Muscle of arm (tissue), 12 donors: Measurements from ENCODE around the gene GSTA3. TPM values are rescaled to one million over a fixed set of nuclear protein-coding genes. Genes with fewer than 3 reads are reported as not detected.
"Not testable (repeated sequence)": the region's sequence is repeated elsewhere in the genome, so short reads cannot be mapped to it uniquely, and the experiment has no call there.

Experiments
- DNase-seq: peaks from one replicate; pipeline ENCODE4 v3.0.0-alpha.2; 2013
- polyA plus RNA-seq, 12 donors: library from polyadenylated mRNA; unstranded; fragments of 120-200 nt; gene quantifications; one replicate each; pipeline ENCODE4 v1.2.1, GENCODE V29; 2013; ENCODE audit not compliant: insufficient read length in 12 of 12

The GSTA3 gene
- polyA plus RNA-seq, 12 donors = 0.16 TPM; not detected in 11

- DNase-seq = no peak
These were observed 5.0 kb upstream of the GSTA3 start for GRCh38 chr6:52914516-52914915.

GRCh38 chr6:52910091-52910490 lies 593 bp upstream of the GSTA3 start:
- no peak for DNase-seq

- no peak for DNase-seq
These were observed 367 bp downstream of the GSTA3 start for GRCh38 chr6:52909131-52909530.

DNA sequence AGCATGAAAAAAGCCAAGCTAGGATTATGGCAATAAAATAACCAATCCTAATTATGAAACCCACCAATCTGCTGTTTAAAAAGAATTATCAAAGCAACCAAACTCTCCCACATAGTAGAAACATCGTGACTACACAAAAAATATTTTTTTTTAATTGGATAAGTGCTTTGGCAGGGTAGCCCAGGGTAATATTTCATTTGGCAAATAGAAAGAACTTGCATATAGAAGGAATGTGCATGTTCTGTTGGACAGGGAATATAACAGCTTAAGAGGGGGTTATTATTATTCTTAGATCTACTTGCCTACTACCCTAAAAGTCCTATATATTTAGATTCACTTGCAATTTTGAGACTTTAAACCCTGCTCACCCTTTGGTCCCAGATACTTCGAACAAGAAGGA lies 972 bp downstream of the GSTA3 start:
- DNase-seq = no peak

- DNase-seq = no peak
These were observed 4.8 kb downstream of the GSTA3 start for GRCh38 chr6:52904562-52905279.

DNA sequence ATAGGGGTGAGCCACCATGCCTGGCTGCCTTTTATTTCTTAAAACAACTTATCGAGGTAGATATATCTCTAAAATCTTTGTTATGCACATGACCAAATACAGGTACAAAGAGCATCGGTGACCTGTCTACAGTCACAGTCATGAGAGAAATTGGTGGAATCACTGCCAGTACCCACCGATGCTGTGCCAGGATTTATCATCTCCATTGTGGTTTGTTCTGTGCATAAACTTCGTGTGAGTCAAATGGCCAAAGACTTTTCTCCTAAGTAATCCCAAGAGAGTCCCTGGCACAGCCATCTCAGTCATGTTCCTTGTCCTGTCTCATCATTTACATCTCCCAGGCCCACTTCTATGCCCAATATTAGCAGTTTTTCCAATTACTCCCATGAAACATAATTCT lies 9.0 kb downstream of the GSTA3 start:
- DNase-seq = no peak

GRCh38 chr6:52895790-52896189 lies 13.7 kb downstream of the GSTA3 start:
- not testable (repeated sequence) for DNase-seq

DNA sequence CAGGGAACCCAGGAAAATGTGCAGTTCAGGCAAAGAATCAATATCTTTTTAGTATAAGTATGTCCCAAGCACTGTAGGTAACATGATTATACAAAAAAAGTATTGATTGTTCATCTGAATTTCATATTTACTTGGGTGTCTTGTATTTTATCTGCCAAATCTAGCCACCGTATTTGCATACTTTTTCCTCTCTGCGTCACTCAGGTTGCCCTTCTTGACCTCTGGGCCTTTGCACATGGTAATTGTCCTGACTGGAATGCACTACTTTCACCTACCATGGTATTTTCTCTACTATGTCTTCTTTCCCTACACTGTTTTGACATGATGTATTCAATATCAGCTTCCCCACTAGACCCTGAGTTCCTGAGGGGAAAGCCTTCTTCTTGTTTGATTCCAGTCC lies 15.2 kb downstream of the GSTA3 start:
- DNase-seq = no peak

DNA sequence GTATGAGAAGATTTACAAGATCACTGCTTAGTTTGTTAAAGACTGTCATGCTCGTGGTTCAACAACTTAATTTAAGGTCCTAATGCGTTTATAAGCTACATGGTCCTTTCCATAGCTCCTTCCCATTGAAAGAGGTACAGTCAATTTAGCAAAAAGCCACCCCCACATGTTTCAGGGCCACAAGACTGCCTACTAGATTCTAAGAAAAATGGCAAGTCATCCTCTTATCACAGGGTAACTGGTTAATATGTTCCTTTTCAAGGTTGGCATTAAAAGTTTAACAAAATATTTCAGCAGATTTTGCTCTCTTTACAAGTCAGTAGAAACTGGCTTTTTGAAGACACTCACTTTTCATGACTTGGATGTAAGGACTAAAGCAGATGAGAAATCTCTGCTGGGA lies 15.7 kb downstream of the GSTA3 start:
- no peak for DNase-seq

DNA sequence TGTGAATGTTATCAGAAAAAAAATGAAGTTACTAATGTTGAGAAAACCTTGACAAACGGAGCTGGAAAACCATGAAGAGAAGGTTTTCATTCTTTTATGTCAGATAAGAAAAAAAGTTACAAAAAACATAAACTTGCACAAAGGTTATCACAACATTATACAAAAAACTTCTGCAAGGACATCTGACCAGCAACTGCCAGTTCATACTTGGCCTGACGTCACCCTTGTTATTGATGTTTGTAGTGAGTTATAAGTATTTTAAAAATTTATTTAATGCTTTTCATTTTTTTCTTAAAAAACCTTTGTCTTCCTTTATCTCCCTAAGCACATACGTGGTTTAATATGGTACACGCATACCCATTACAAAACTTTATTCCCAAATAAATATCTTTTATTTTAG lies 16.3 kb downstream of the GSTA3 start:
- no peak for DNase-seq

GRCh38 chr6:52890018-52890417 lies 19.5 kb downstream of the GSTA3 start:
- no peak for DNase-seq

- DNase-seq = no peak
These were observed 21.5 kb downstream of the GSTA3 start for GRCh38 chr6:52887910-52888524.

DNA sequence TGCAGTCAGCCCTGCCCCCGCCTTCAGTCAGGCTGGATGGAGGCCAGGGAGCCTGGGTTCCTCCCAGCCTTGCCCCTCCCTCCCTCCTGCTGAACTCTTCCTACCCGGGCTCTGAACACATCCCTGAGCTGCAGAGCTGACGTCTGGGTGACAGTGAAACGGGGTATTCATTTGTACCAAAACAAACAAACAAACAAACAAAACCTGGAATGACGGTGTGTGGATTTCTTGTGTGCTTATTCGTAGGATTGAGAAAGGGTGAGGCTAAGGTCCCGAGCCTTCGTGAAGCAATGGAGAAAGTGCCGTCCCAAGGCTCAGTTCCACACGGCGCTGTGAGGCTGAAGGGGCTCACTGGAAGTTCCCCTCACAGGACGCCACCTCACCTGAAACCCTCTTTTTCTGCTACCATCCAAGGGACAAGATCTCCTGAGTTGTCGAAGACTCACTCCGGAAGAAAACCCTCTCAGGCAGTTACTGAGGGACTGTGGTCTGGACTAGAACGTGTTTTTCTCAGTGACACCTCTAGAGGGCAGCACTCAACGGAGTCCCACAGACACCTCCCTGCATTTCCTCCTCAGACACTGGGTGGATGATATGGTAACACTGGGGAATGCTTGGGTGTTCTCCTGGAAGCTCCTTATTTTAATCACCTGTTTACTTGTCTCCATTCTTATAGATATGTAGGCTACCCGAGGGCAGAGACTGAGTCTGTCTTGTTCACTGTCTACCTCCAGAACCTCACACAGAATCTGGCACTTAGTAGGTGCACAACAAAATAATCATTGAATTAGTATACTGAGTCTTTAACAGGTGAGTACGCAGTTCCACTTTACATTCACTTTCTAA lies 27.3 kb downstream of the GSTA3 start:
- DNase-seq = peak; percentile 64

DNA sequence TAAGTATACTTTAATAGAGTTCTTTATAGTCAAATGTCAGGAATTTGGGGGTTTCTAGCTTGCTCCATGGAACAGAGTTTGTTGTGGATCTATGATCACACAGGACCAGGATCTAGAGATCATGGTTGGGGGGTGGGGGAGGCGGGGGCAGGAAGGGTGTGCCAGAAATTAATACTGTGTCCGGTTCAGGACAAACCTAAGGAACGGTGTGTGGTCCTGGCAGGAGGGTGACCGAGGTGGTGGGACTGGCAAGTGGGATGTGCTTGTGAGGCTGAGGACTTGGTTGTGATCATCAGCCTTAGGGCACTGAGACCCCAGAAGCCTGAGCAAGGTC lies 27.9 kb downstream of the GSTA3 start:
- no peak for DNase-seq

DNA sequence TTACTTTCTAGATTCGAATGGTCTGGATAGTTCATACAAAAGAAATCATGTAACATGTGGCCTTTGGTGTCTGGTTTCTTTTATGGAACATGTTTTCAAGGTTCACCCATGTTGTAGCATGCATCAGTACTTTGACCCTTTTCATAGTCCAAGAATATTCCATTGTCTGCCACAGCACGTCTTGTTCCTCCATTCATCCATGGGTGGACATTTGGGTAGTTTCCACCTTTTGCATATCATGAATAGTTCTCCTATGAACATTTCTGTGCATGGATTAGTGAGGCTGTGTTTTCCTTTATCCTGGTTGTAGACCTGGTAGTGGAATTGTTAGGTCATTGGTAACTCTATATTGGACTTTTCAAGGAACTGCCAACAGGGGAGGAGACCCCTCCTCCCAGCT lies 31.7 kb downstream of the GSTA3 start:
- DNase-seq = no peak

DNA sequence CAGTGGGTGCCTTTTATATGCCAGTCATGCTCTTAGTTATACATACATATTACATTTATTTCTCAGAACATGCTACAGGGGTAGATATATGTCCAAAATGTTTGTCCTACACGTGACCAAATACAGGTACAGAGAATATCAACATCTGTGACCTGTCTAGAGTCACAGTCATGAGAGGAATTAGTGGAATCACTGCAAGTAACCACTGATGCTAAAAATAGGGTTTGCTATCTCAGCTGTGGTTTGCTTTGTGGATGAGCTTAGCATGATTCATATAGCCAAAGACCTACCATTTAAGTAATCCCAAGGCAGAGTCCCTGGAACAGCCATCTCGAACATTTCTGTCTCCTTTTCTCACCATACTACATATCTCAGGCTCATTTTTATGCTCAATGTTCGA lies 32.3 kb downstream of the GSTA3 start:
- no peak for DNase-seq

- no peak for DNase-seq
These were observed 33.3 kb downstream of the GSTA3 start for GRCh38 chr6:52876056-52876787.

DNA sequence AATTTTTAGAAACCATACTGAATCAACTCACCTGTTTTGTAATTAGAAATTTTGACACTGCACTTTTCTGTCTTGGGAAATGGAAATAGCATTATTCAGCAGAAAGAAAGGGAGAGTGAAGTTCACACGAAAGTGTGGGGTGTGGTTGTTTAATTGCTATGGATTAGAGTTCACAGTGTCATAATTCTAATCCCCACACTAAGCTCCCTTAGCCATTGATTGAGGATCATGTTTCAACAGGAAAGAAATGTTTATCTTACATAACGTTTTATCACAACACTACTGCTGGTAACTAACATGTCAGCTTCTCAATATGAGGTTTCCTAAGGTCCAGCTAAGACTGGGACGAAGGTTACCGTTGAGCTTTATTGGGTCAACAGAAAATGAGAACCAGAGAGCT lies 37.5 kb downstream of the GSTA3 start:
- DNase-seq = no peak

DNA sequence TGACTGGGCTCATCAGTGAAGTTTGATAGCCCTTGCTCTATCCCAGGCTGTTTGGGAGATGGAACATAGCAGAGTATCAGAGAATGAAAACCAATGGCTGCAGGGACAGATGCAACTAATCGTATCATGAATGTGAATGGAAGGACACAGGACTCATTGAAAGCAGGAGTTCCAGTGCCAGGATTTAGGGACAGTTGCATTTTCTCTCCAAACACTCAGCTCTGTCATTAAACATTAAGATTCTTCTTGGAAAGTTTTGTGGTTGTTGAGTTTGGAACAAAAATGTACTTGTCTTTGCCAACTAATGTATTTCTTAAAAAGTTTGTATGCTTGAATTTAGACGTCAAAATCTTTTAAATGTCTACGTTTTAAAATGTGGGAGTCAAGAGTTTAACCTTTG lies 37.9 kb downstream of the GSTA3 start:
- no peak for DNase-seq

GRCh38 chr6:52870335-52871091 lies 39.0 kb downstream of the GSTA3 start:
- DNase-seq = not testable (repeated sequence)

DNA sequence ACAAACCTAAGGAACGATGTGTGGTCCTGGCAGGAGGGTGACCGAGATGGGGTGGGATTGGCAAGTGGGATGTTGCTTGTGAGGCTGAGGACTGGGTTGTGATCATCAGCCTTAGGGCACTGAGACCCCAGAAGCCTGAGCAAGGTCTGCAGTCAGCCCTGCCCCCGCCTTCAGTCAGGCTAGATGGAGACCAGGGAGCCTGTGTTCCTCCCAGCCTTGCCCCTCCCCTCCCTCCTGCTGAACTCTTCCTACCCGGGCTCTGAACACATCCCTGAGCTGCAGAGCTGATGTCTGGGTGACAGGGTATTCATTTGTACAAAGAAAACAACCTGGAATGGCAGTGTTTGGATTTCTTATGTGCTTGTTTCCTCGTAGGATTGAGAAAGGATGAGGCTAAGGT lies 40.6 kb downstream of the GSTA3 start:
- not testable (repeated sequence) for DNase-seq

GRCh38 chr6:52868240-52868639 lies 41.3 kb downstream of the GSTA3 start:
- no peak for DNase-seq
